ENCODE measurements around the gene HVCN1.

DNA sequence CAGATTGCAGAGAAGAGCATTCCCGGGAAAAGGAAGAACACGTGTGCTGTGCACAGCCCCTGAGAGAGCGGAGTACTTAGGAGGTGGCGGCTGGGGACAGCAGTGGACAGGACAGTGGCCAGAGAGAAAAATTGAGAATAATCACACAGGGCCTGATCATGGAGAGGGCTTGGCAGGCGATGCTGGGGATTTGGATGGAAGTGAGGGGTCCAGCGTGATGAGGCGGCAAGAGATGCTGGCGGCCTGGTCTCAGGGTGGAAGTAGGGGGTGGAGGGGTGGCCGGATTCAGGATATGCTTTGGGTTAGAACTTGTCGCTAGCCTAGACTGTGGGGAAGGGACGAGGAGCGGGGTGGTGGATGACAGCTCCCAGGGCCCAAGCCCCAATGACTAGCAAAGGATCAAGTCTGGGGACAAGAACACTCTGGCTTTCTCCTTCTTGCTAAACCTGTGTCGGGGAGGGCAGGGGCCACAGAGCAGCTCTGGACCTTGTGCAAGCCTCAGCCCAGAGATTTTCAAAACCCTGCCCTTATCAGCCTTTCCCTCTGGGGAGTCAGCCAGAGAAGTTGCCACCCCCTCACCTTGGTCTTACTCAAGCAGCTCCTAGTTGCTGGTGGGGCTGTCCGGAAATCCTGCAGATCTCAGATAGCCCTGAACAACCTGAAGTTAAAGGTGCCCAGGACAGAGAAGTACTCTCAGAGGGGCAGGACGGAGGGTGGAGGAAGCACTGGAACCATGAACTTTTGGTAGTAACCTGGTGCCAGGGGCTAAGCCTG, 1.3 kb downstream of the HVCN1 start:
- TF ChIP-seq, protein P1, sequence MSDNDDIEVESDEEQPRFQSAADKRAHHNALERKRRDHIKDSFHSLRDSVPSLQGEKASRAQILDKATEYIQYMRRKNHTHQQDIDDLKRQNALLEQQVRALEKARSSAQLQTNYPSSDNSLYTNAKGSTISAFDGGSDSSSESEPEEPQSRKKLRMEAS (IDR thresholded peaks at IDR 0.05): no peak
- TF ChIP-seq, protein P2, sequence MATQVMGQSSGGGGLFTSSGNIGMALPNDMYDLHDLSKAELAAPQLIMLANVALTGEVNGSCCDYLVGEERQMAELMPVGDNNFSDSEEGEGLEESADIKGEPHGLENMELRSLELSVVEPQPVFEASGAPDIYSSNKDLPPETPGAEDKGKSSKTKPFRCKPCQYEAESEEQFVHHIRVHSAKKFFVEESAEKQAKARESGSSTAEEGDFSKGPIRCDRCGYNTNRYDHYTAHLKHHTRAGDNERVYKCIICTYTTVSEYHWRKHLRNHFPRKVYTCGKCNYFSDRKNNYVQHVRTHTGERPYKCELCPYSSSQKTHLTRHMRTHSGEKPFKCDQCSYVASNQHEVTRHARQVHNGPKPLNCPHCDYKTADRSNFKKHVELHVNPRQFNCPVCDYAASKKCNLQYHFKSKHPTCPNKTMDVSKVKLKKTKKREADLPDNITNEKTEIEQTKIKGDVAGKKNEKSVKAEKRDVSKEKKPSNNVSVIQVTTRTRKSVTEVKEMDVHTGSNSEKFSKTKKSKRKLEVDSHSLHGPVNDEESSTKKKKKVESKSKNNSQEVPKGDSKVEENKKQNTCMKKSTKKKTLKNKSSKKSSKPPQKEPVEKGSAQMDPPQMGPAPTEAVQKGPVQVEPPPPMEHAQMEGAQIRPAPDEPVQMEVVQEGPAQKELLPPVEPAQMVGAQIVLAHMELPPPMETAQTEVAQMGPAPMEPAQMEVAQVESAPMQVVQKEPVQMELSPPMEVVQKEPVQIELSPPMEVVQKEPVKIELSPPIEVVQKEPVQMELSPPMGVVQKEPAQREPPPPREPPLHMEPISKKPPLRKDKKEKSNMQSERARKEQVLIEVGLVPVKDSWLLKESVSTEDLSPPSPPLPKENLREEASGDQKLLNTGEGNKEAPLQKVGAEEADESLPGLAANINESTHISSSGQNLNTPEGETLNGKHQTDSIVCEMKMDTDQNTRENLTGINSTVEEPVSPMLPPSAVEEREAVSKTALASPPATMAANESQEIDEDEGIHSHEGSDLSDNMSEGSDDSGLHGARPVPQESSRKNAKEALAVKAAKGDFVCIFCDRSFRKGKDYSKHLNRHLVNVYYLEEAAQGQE (IDR thresholded peaks at IDR 0.05; ENCODE audit: low read depth): no peak
- TF ChIP-seq TAF1 (IDR thresholded peaks at IDR 0.05; ENCODE audit: low read depth) (no peak), TEAD4 (IDR thresholded peaks at IDR 0.05) (no peak), NFIC (IDR thresholded peaks at IDR 0.05) (no peak), EGR1 (IDR thresholded peaks at IDR 0.05) (no peak), EP300 (IDR thresholded peaks at IDR 0.05; ENCODE audit: borderline replicate concordance) (no peak), FOXM1 (IDR thresholded peaks at IDR 0.05; ENCODE audit: borderline replicate concordance, low read depth) (no peak)

All from Ishikawa (cell line).